Kidney (tissue), 14 donors: ENCODE data around the gene TPRX1. TPM values are rescaled to one million over a fixed set of nuclear protein-coding genes. Genes with fewer than 3 reads are reported as not detected.

ENCODE experiments used
- DNase-seq, 5 donors: peaks; one replicate each; pipeline ENCODE4 v3.0.0-alpha.2; 2013 to 2020
- FAIRE-seq: peaks from 2 replicates; lab custom pipeline; 2012; peaks lifted over from hg19 to GRCh38; lab: Jason Lieb, UNC
- H3K27ac ChIP-seq, 2 donors: one replicate each; pipeline ENCODE4 v1.7.0; 2013; ENCODE audit warnings: low read depth in 2 of 2, low read length in 2 of 2, inconsistent platforms in 1 of 2
- H3K27me3 ChIP-seq: one replicate; pipeline ENCODE4 v1.7.1; 2013; ENCODE audit warnings: low read length, inconsistent platforms; ENCODE audit not compliant: control insufficient read depth, insufficient read depth
- H3K36me3 ChIP-seq, 3 donors: one replicate each; pipeline versions ENCODE4 v1.7.0 to v1.7.1; 2013; ENCODE audit warnings: low read length in 3 of 3, control low read depth in 1 of 3, inconsistent platforms in 1 of 3; ENCODE audit not compliant: insufficient read depth in 3 of 3, control insufficient read depth in 2 of 3
- H3K4me1 ChIP-seq, 3 donors: one replicate each; pipeline versions ENCODE4 v1.7.0 to v1.7.1; 2013; ENCODE audit warnings: low read length in 3 of 3, inconsistent platforms in 1 of 3, low read depth in 1 of 3; ENCODE audit not compliant: control insufficient read depth in 2 of 3, insufficient read depth in 2 of 3
- H3K4me3 ChIP-seq, 3 donors: one replicate each; pipeline versions ENCODE4 v1.7.0 to v1.8.1; 2013; ENCODE audit warnings: low read length in 3 of 3, control low read depth in 1 of 3, inconsistent platforms in 1 of 3
- H3K9ac ChIP-seq, 3 donors: one replicate each; pipeline versions ENCODE4 v1.7.0 to v1.7.1; 2013; ENCODE audit warnings: low read length in 3 of 3, control low read depth in 1 of 3, inconsistent platforms in 1 of 3
- H3K9me3 ChIP-seq, 3 donors: one replicate each; pipeline versions ENCODE4 v1.7.0 to v1.7.1; 2013; ENCODE audit warnings: low read length in 3 of 3, control low read depth in 1 of 3, inconsistent platforms in 1 of 3; ENCODE audit not compliant: control insufficient read depth in 2 of 3, insufficient read depth in 1 of 3
- intact Hi-C: fragments of 100-400 bp; cut with DNase I; formaldehyde crosslinking; loops from one replicate; pipeline ENCODE4 v1.11.1; 2022
- polyA plus RNA-seq: library from polyadenylated mRNA; stranded (reverse); fragments of 350-450 nt; fragmentation: Illumina TruSeq; extraction: RNeasy Lipid Tissue Mini Kit (QIAGEN cat#74804); gene quantifications from one replicate; pipeline ENCODE4 v1.2.3, GENCODE V29; 2014; ENCODE audit warnings: low read depth, low replicate concordance; ENCODE audit not compliant: insufficient read depth
- total RNA-seq: library from RNA; stranded (reverse); fragmentation: NEBNext Ultra II Directional; extraction: Animal tissue kit (Norgen Biotek cat#: 25700); gene quantifications from one replicate; pipeline ENCODE4 v1.2.1, GENCODE V29; 2021
- TF ChIP-seq, protein P1 (sequence below): IDR thresholded peaks from 3 replicates; pipeline ENCODE4 v1.5.1; 2012; ENCODE audit warnings: mild to moderate bottlenecking, moderate library complexity, borderline replicate concordance; ENCODE audit not compliant: insufficient read depth; ENCODE audit errors: extremely low read depth
- donor health status: control.
- donor health status: control.
- donor health status: control.
- donor health status: control.
- donor health status: control.
- donor health status: DM: yes; HTN: yes; CAD: no.
- donor health status: Normal renal cell carcinoma (clear cell type).

TPRX1 gene
- total and polyA plus RNA-seq, 2 donors from 2014 or later: not detected

DNA sequence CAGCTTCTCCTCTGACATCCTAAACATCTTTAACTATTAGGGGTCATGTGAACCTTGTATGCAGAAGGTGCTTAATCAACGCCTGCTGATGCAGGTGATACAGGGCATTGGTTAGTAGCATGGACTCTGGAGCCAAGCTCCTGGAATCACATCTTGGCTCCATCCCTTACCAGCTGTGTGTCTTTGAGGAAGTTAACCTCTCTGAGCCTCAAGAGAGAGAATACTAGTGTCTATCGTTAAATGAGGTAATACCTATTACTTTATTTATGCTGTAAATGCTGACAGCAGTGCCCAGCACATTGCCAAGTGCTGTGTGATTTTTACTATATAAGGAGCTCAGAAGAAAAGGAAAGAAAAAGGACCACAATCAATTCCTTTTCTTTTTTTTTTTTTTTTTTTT is 37.0 kb downstream of the TPRX1 start:
- no peak overlapping the region for H3K27ac ChIP-seq
- DNase-seq: no peak
- H3K4me3 ChIP-seq: no peak overlapping the region
- no peaks in the 10 kb centered on the region for H3K9me3 ChIP-seq
- no peaks in the 10 kb centered on the region for H3K27me3 ChIP-seq
- intact Hi-C loops: no loop called here
- H3K9ac ChIP-seq: no peak overlapping the region
- no peaks in the 10 kb centered on the region for H3K36me3 ChIP-seq
- TF ChIP-seq, protein P1, sequence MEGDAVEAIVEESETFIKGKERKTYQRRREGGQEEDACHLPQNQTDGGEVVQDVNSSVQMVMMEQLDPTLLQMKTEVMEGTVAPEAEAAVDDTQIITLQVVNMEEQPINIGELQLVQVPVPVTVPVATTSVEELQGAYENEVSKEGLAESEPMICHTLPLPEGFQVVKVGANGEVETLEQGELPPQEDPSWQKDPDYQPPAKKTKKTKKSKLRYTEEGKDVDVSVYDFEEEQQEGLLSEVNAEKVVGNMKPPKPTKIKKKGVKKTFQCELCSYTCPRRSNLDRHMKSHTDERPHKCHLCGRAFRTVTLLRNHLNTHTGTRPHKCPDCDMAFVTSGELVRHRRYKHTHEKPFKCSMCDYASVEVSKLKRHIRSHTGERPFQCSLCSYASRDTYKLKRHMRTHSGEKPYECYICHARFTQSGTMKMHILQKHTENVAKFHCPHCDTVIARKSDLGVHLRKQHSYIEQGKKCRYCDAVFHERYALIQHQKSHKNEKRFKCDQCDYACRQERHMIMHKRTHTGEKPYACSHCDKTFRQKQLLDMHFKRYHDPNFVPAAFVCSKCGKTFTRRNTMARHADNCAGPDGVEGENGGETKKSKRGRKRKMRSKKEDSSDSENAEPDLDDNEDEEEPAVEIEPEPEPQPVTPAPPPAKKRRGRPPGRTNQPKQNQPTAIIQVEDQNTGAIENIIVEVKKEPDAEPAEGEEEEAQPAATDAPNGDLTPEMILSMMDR: no peak
- no peaks in the 10 kb centered on the region for H3K4me1 ChIP-seq
- no peak for FAIRE-seq

DNA sequence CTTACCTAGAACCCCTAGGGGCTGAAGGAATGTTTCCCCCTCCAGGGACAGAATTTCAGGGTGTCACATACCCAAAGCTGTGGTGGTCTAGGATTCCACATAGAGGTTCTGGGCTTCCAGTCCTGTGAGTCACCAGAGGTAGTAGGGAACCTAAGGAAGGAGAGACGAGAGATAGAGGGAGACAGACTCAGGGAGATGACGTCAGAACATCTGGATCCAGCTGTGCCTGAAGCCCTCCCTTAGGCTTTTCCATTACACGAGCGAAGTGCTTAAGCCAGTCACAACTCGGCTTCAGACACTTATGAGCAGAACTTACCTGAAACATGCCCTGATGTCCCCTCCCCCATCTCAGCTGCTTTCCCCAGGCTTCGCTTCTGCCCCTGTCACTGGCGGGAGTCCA is 37.7 kb downstream of the TPRX1 start:
- FAIRE-seq: no peak
- DNase-seq: peak in 1 of 5 donors; percentile 53
- intact Hi-C loops: no loop called here
- Histone ChIP-seq H3K9me3 (no peaks in the 10 kb centered on the region), H3K27ac (no peak overlapping the region), H3K36me3 (no peaks in the 10 kb centered on the region), H3K9ac (no peak overlapping the region), H3K4me1 (no peaks in the 10 kb centered on the region), H3K27me3 (no peaks in the 10 kb centered on the region), H3K4me3 (no peak overlapping the region)
- TF ChIP-seq, protein P1: no peak

DNA sequence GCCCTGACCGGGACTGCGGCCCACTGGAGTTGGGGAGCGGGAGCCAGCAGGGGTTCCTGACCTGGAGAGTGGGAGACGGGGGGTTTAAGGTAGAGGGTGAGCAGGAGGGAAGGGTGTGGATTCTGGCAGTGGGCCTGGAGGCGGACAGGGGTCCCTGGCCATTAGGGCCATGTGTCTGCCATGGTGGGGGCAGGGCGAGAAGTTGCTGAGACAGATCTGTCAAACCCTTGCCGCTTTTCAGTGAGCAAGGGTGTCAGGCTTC is 38.1 kb downstream of the TPRX1 start:
- intact Hi-C loops: no loop called here
- Histone ChIP-seq H3K9me3 (no peaks in the 10 kb centered on the region), H3K4me1 (no peaks in the 10 kb centered on the region), H3K27me3 (no peaks in the 10 kb centered on the region), H3K4me3 (no peak overlapping the region), H3K9ac (no peak overlapping the region), H3K36me3 (no peaks in the 10 kb centered on the region), H3K27ac (no peak overlapping the region)
- DNase-seq (peak in 1 of 5 donors; percentile 49), FAIRE-seq (no peak)
- TF ChIP-seq, protein P1: no peak
